ENCODE measurements around the gene CDC42BPA. TPM values are rescaled to one million over a fixed set of nuclear protein-coding genes. Genes with fewer than 3 reads are reported as not detected.

The CDC42BPA gene
- total and polyA plus RNA-seq, 11 donors: 9.8 to 33.8 (median 29.7) TPM

- Histone ChIP-seq H3K4me1 (peaks cover 0 to 81% (median 55%) of the 10 kb centered on the region in 12 donors), H3K4me3 (peak overlapping the region in 1 of 12 donors; percentile 24), H3K27ac (peak overlapping the region in 11 of 12 donors; percentile 13 to 99 (median 82)), H3K36me3 (peaks cover 0 to 10% (median 0%) of the 10 kb centered on the region in 9 donors), H3K27me3 (no peaks in the 10 kb centered on the region), H3K9me3 (peaks cover 0 to 8% (median 0%) of the 10 kb centered on the region in 12 donors)
- intact Hi-C loops (cut with DNase I): no loop called here
- peak in 1 of 4 donors; percentile 5 for ATAC-seq
- 66 to 79% (median 74%) methylated on average over 9 of the region's 9 CpGs for WGBS, 4 donors
- DNase-seq: no peak
- TF ChIP-seq POLR2A (IDR thresholded peaks at IDR 0.05) (no peak), CTCF (IDR thresholded peaks at IDR 0.05) (no peak)
These were observed 372.0 kb downstream of the CDC42BPA start for GRCh38 chr1:226946285-226946684.

- DNase-seq (no peak), ATAC-seq (no peak)
- H3K4me3 ChIP-seq: peak overlapping the region in 2 of 12 donors; percentile 24 to 98
- H3K4me1 ChIP-seq: peaks cover 2 to 81% (median 55%) of the 10 kb centered on the region in 12 donors
- H3K27me3 ChIP-seq: no peaks in the 10 kb centered on the region
- peaks cover 0 to 8% (median 0%) of the 10 kb centered on the region in 12 donors for H3K9me3 ChIP-seq
- TF ChIP-seq CTCF (IDR thresholded peaks at IDR 0.05) (no peak), POLR2A (IDR thresholded peaks at IDR 0.05) (no peak)
- peak overlapping the region; percentile 37 to 99 (median 83) for H3K27ac ChIP-seq
- intact Hi-C loops (cut with DNase I): no loop called here
- peaks cover 0 to 10% (median 0%) of the 10 kb centered on the region in 9 donors for H3K36me3 ChIP-seq
- WGBS, 4 donors: 55 to 70% (median 64%) methylated on average over 7 to 8 of the region's 8 CpGs
These were observed 372.4 kb downstream of the CDC42BPA start for GRCh38 chr1:226945858-226946245.

GRCh38 chr1:226945106-226945857 is 373.0 kb downstream of the CDC42BPA start:
- ATAC-seq (peak; percentile 36 to 70 (median 44)), DNase-seq (no peak)
- H3K4me3 ChIP-seq: peak overlapping the region in 2 of 12 donors; percentile 24 to 98
- H3K27me3 ChIP-seq: no peaks in the 10 kb centered on the region
- peaks cover 0 to 9% (median 0%) of the 10 kb centered on the region in 9 donors for H3K36me3 ChIP-seq
- 33 to 56% (median 39%) methylated on average over 16 to 19 of the region's 19 CpGs for WGBS, 4 donors
- H3K4me1 ChIP-seq: peaks cover 3 to 79% (median 57%) of the 10 kb centered on the region in 12 donors
- TF ChIP-seq POLR2A (IDR thresholded peaks at IDR 0.05) (no peak), CTCF (IDR thresholded peaks at IDR 0.05) (no peak)
- intact Hi-C loops (cut with DNase I): no loop called here
- peak overlapping the region; percentile 37 to 99 (median 83) for H3K27ac ChIP-seq
- peaks cover 0 to 8% (median 0%) of the 10 kb centered on the region in 12 donors for H3K9me3 ChIP-seq

GRCh38 chr1:226943927-226944326 is 374.4 kb downstream of the CDC42BPA start:
- H3K27ac ChIP-seq: peak overlapping the region in 11 of 12 donors; percentile 60 to 99 (median 94)

More at GRCh38 chr1:226943927-226944326, 374.4 kb downstream of the CDC42BPA start:
- Histone ChIP-seq H3K4me1 (peaks cover 3 to 74% (median 56%) of the 10 kb centered on the region in 12 donors), H3K4me3 (peak overlapping the region in 4 of 12 donors; percentile 6 to 98 (median 51)), H3K36me3 (no peaks in the 10 kb centered on the region), H3K27me3 (no peaks in the 10 kb centered on the region), H3K9me3 (peaks cover 0 to 8% (median 0%) of the 10 kb centered on the region in 12 donors)
- intact Hi-C loops (cut with DNase I): loop anchor here in 4 of 10 donors (5.0 kb wide), 2 partner anchors 38 to 43 kb away; no protein-coding TSS in a partner anchor
- no peak for TF ChIP-seq POLR2A (IDR thresholded peaks at IDR 0.05)
- 58 to 71% (median 66%) methylated on average over 2 of the region's 2 CpGs for WGBS, 4 donors
- ATAC-seq (no peak), DNase-seq (no peak)
